DND-41 (cell line): ENCODE results near the gene HOXB4.

ENCODE experiments used
- ATAC-seq: fragments of 200-7000 bp; cut with Tn5 transposase; 3 replicates; pipeline ENCODE4 v1.9.1; 2021; ENCODE audit warnings: low read depth; ENCODE audit not compliant: insufficient read depth
- DNase-seq: peaks from one replicate; pipeline ENCODE4 v3.0.0-alpha.2; 2020
- H2AFZ ChIP-seq: 2 replicates; pipeline ENCODE4 v1.6.0; 2012; ENCODE audit warnings: low read depth, low read length
- H3K27ac ChIP-seq: 2 replicates; pipeline ENCODE4 v1.5.1; 2012; ENCODE audit warnings: low read length, inconsistent platforms
- H3K27me3 ChIP-seq: fragments of 200-600 bp; sonication (generic); 2 replicates; pipeline ENCODE4 v1.6.0; 2012; ENCODE audit warnings: low read length, mild to moderate bottlenecking, inconsistent platforms; ENCODE audit not compliant: insufficient read depth, poor library complexity
- H3K36me3 ChIP-seq: 2 replicates; pipeline ENCODE4 v1.5.1; 2012; ENCODE audit warnings: low read length, inconsistent platforms; ENCODE audit not compliant: insufficient read depth
- H3K4me1 ChIP-seq: 2 replicates; pipeline ENCODE4 v1.5.1; 2012; ENCODE audit warnings: mild to moderate bottlenecking, low read length; ENCODE audit not compliant: insufficient read depth
- H3K4me2 ChIP-seq: 2 replicates; pipeline ENCODE4 v1.6.0; 2012; ENCODE audit warnings: mild to moderate bottlenecking, moderate library complexity, low read length, inconsistent platforms; ENCODE audit not compliant: insufficient read depth
- H3K4me3 ChIP-seq, 2 experiments: fragments of 200-600 bp in 1 of 2; shearing (Covaris generic) in 1 of 2; 2 replicates each; pipeline ENCODE4 v1.5.1; 2012 to 2016; ENCODE audit warnings: inconsistent platforms in 2 of 2, low read length in 2 of 2, mild to moderate bottlenecking in 2 of 2, low read depth in 1 of 2, moderate library complexity in 1 of 2
- H3K79me2 ChIP-seq: 2 replicates; pipeline ENCODE4 v1.6.0; 2012; ENCODE audit warnings: low read length, inconsistent platforms; ENCODE audit not compliant: insufficient read depth
- H3K9ac ChIP-seq: 2 replicates; pipeline ENCODE4 v1.6.0; 2012; ENCODE audit warnings: low read depth, mild to moderate bottlenecking, inconsistent platforms, low read length, moderate library complexity
- H3K9me3 ChIP-seq: 2 replicates; pipeline ENCODE4 v1.5.1; 2012; ENCODE audit warnings: low read length, moderate library complexity, mild to moderate bottlenecking, inconsistent platforms; ENCODE audit not compliant: insufficient read depth, severe bottlenecking
- H4K20me1 ChIP-seq: 2 replicates; pipeline ENCODE4 v1.6.0; 2012; ENCODE audit warnings: low read length; ENCODE audit not compliant: insufficient read depth
- CTCF ChIP-seq: IDR thresholded peaks from 2 replicates; pipeline ENCODE4 v1.5.1; 2012; ENCODE audit warnings: borderline replicate concordance, low read length, moderate library complexity, mild to moderate bottlenecking; ENCODE audit not compliant: poor library complexity, severe bottlenecking; ENCODE audit errors: extremely low read depth
- EZH2 ChIP-seq: IDR thresholded peaks from 3 replicates; pipeline ENCODE4 v1.6.1; 2012; ENCODE audit warnings: borderline replicate concordance, low read depth, mild to moderate bottlenecking, moderate library complexity, low read length, inconsistent platforms; ENCODE audit not compliant: severe bottlenecking

The HOXB4 gene

DNA sequence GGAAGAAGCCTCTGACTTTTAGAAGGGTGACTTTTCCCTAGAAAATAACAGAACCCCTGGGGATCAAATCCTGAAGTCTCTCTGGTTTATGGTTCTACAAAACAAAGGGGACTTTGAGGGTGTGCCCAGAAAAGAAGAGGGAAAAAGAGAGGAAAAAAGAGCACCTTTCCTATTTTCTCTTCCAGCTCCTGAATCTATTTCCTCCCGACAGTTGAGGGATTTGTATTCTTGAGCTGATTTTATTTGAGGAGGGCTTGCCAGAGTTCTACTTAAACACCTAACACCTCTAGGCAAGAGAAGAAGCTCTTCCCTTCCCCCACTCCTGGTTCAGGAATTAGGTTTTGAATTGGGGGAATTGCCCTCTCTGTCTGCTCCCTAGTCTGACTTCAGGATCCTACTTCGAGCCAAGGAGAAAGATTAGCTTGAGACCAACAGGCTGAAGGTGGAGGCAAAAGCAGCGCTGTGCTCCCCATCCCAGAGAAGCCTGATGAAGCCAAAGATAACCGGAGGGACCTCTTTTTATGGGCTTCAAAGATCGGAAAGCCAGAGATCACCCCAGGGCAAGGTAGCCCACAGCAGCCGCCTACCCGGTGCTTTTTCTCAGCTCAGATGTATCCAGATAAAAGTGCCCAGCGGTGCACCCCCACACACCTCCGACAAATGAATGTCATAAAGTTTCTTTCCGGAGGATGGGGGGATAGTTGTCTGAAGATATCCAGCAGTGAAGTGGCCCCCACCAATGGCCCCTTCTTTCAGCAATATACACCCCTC, 11.1 kb upstream of the HOXB4 start:
- ATAC-seq (no peak), DNase-seq (no peak)
- Histone ChIP-seq H3K36me3 (no peaks in the 10 kb centered on the region), H3K27me3 (peaks cover 37% of the 10 kb centered on the region), H3K27ac (no peak overlapping the region), H2AFZ (no peak overlapping the region), H3K79me2 (no peaks in the 10 kb centered on the region), H3K9ac (no peak overlapping the region), H3K4me3 (no peak overlapping the region), H3K4me1 (peaks cover 6% of the 10 kb centered on the region; the same call in 1 of the 2 replicates), H4K20me1 (no peaks in the 10 kb centered on the region; the same call in 1 of the 2 replicates), H3K9me3 (no peaks in the 10 kb centered on the region), H3K4me2 (no peak overlapping the region)
- TF ChIP-seq CTCF (no peak), EZH2 (peak; percentile 1)

DNA sequence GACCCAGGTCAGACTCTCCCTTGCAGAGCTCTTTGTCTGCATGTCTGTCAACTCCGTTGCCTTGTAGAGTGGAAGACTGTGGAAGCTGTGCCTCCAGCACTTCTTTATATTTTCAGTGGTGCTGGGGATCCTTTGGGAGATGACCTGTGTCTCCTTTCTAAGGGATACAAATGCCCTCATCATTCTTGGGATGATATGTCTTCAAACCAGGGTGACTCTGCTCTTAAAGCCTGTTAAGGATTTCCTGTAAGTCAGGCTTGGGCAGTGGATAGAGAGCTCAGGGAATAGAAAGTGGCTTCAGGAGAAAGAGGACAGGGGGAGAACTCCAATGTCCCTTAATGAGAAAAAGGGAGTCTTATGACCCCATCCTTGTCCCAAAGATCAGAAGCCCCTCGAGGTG, 10.4 kb upstream of the HOXB4 start:
- H3K4me2 ChIP-seq, result no peak overlapping the region
- ATAC-seq (no peak), DNase-seq (no peak)
- H3K4me1 ChIP-seq, result peaks cover 6% of the 10 kb centered on the region; the same call in 1 of the 2 replicates
- no peaks in the 10 kb centered on the region for H3K79me2 ChIP-seq
- no peak for TF ChIP-seq EZH2
- no peak overlapping the region for H3K4me3 ChIP-seq
- no peak overlapping the region for H2AFZ ChIP-seq
- H3K36me3 ChIP-seq, result no peaks in the 10 kb centered on the region
- no peak overlapping the region for H3K27ac ChIP-seq
- H3K27me3 ChIP-seq, result peaks cover 37% of the 10 kb centered on the region
- no peaks in the 10 kb centered on the region for H3K9me3 ChIP-seq
- H3K9ac ChIP-seq, result no peak overlapping the region
- no peaks in the 10 kb centered on the region; the same call in 1 of the 2 replicates for H4K20me1 ChIP-seq

GRCh38 chr17:48588074-48588415, 9.9 kb upstream of the HOXB4 start:
- TF ChIP-seq CTCF, result no peak
- no peak for TF ChIP-seq EZH2
- no peak overlapping the region for H3K27ac ChIP-seq
- DNase-seq (no peak), ATAC-seq (no peak)
- no peak overlapping the region for H3K9ac ChIP-seq
- H3K36me3 ChIP-seq, result no peaks in the 10 kb centered on the region
- H4K20me1 ChIP-seq, result no peaks in the 10 kb centered on the region; the same call in 1 of the 2 replicates
- H3K79me2 ChIP-seq, result no peaks in the 10 kb centered on the region
- H3K9me3 ChIP-seq, result no peaks in the 10 kb centered on the region
- no peak overlapping the region for H2AFZ ChIP-seq
- no peak overlapping the region for H3K4me3 ChIP-seq
- peaks cover 37% of the 10 kb centered on the region for H3K27me3 ChIP-seq
- peaks cover 6% of the 10 kb centered on the region; the same call in 1 of the 2 replicates for H3K4me1 ChIP-seq
- no peak overlapping the region for H3K4me2 ChIP-seq

GRCh38 chr17:48587276-48588073, 9.3 kb upstream of the HOXB4 start:
- peaks cover 6% of the 10 kb centered on the region; the same call in 1 of the 2 replicates for H3K4me1 ChIP-seq
- ATAC-seq (no peak), DNase-seq (no peak)
- no peaks in the 10 kb centered on the region for H3K36me3 ChIP-seq
- no peaks in the 10 kb centered on the region for H3K79me2 ChIP-seq
- no peaks in the 10 kb centered on the region; the same call in 1 of the 2 replicates for H4K20me1 ChIP-seq
- no peak overlapping the region for H2AFZ ChIP-seq
- H3K4me2 ChIP-seq, result no peak overlapping the region
- no peak for TF ChIP-seq CTCF
- TF ChIP-seq EZH2, result no peak
- H3K4me3 ChIP-seq, result no peak overlapping the region
- H3K9ac ChIP-seq, result no peak overlapping the region
- H3K27me3 ChIP-seq, result peaks cover 37% of the 10 kb centered on the region
- H3K9me3 ChIP-seq, result no peaks in the 10 kb centered on the region
- H3K27ac ChIP-seq, result no peak overlapping the region
